Fibroblast of lung (primary cell): Measurements from ENCODE around the gene CAMK1G. TPM values are rescaled to one million over a fixed set of nuclear protein-coding genes. Genes with fewer than 3 reads are reported as not detected.
A peak's percentile ranks its signal among the peaks of the same experiment; 100 is the strongest.

Source experiments
- DNase-seq, 2 donors: peaks; one replicate each; pipeline versions ENCODE4 v3.0.0 to v3.0.0-alpha.2; 2010; ENCODE audit warnings: low read depth in 2 of 2
- H2AFZ ChIP-seq: 2 replicates; pipeline ENCODE4 v1.5.1; 2012; ENCODE audit warnings: low read length, control low read depth, inconsistent platforms
- H3K27ac ChIP-seq: 2 replicates; pipeline ENCODE4 v1.5.1; 2011; ENCODE audit warnings: low read length, control low read depth; ENCODE audit not compliant: insufficient read depth
- H3K27me3 ChIP-seq: 2 replicates; pipeline ENCODE4 v1.5.1; 2011; ENCODE audit warnings: mild to moderate bottlenecking, low read length; ENCODE audit not compliant: control insufficient read depth, insufficient read depth
- H3K36me3 ChIP-seq: 2 replicates; pipeline ENCODE4 v1.5.1; 2011; ENCODE audit warnings: low read length; ENCODE audit not compliant: control insufficient read depth, insufficient read depth
- H3K4me1 ChIP-seq: 2 replicates; pipeline ENCODE4 v1.5.1; 2011; ENCODE audit warnings: low read length; ENCODE audit not compliant: control insufficient read depth, insufficient read depth; ENCODE audit errors: extremely low read depth
- H3K4me2 ChIP-seq: 2 replicates; pipeline ENCODE4 v1.5.1; 2011; ENCODE audit warnings: low read length, control low read depth; ENCODE audit not compliant: insufficient read depth; ENCODE audit errors: extremely low read depth
- H3K4me3 ChIP-seq, 4 experiments: fragments of 200-600 bp in 1 of 4; sonication (generic) in 1 of 4; replicated peaks in 1 of 4; 2 replicates each; pipeline ENCODE4 v1.5.1; 2011 to 2016; ENCODE audit warnings: low read length in 4 of 4, low read depth in 3 of 4, mild to moderate bottlenecking in 3 of 4, control low read depth in 2 of 4, inconsistent platforms in 1 of 4, mixed read lengths in 1 of 4; ENCODE audit not compliant: insufficient read depth in 1 of 4; ENCODE audit errors: control extremely low read depth in 1 of 4
- H3K79me2 ChIP-seq: 2 replicates; pipeline ENCODE4 v1.5.1; 2012; ENCODE audit warnings: mild to moderate bottlenecking, low read length, inconsistent platforms; ENCODE audit not compliant: control insufficient read depth, insufficient read depth
- H3K9ac ChIP-seq: 2 replicates; pipeline ENCODE4 v1.5.1; 2011; ENCODE audit warnings: mild to moderate bottlenecking, low read length, control low read depth; ENCODE audit not compliant: insufficient read depth
- H3K9me3 ChIP-seq: 2 replicates; pipeline ENCODE4 v1.5.1; 2012; ENCODE audit warnings: low read depth, low read length; ENCODE audit not compliant: control insufficient read depth, insufficient read depth
- H4K20me1 ChIP-seq: 2 replicates; pipeline ENCODE4 v1.5.1; 2011; ENCODE audit warnings: low read length; ENCODE audit not compliant: control insufficient read depth, insufficient read depth; ENCODE audit errors: extremely low read depth
- CTCF ChIP-seq, 2 donors: IDR thresholded peaks in 1 of 2; conservative IDR thresholded peaks in 1 of 2; 1 replicate in 1 of 2; 2 replicates in 1 of 2; pipeline ENCODE4 v1.5.1; 2011 to 2012; ENCODE audit warnings: low read length in 2 of 2, control low read depth in 1 of 2, inconsistent platforms in 1 of 2, low read depth in 1 of 2, mild to moderate bottlenecking in 1 of 2
- EZH2 ChIP-seq: IDR thresholded peaks from 2 replicates; pipeline ENCODE4 v1.5.1; 2012; ENCODE audit warnings: low read length, control low read depth, mild to moderate bottlenecking; ENCODE audit errors: missing control alignments
- polyA plus RNA-seq, 2 donors: library from polyadenylated mRNA; depleted of rRNA in 1 of 2; stranded (reverse) in 1 of 2; unstranded in 1 of 2; fragments of >200 nt; gene quantifications; 2 replicates each; pipeline ENCODE4 v1.2.1, GENCODE V29; 2011 to 2012; ENCODE audit warnings: missing spikeins in 1 of 2
- total RNA-seq: library from RNA; depleted of rRNA; stranded (reverse); fragments of >200 nt; gene quantifications from 2 replicates; pipeline ENCODE4 v1.2.1, GENCODE V29; 2014

Gene CAMK1G
- total and polyA plus RNA-seq, 2 donors (not counting 1 experiment from before 2014, with no cell fraction given): 0.96 to 1.7 TPM

GRCh38 chr1:209657140-209657879, 73.8 kb downstream of the CAMK1G start:
- Histone ChIP-seq H2AFZ (no peak overlapping the region), H3K4me3 (no peak overlapping the region), H3K27me3 (no peaks in the 10 kb centered on the region), H3K27ac (no peak overlapping the region), H3K79me2 (no peaks in the 10 kb centered on the region), H3K9ac (no peak overlapping the region), H4K20me1 (no peaks in the 10 kb centered on the region), H3K9me3 (no peaks in the 10 kb centered on the region), H3K4me2 (no peak overlapping the region), H3K36me3 (no peaks in the 10 kb centered on the region), H3K4me1 (peaks cover 2% of the 10 kb centered on the region)
- TF ChIP-seq CTCF (conservative IDR thresholded peaks at IDR 0.05 in 1 of 2, IDR thresholded peaks at IDR 0.05 in 1 of 2; ENCODE audit: low read depth in 1 of 2, low read length in 2 of 2) (no peak), EZH2 (no peak)
- DNase-seq: no peak

DNA sequence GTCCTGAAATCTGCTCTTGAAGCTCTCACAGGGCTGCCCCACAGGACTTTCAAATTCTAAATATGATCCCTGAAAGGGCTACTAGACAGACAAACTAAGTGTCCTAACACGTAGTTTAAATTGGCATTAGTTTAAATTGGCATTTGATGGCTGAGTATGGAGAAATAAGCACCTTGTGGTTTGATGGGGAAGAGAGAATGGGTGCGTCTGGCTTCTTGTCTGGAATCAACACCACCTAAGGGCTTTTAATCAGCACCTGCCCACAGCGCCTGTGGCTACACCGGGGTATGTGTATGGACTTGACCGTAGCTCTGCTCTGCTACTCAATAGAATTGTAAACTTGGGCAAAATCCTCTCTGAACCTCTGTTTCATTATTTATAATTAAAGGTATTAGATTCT, 74.4 kb downstream of the CAMK1G start:
- Histone ChIP-seq H2AFZ (no peak overlapping the region), H3K4me3 (no peak overlapping the region), H3K9ac (no peak overlapping the region), H3K4me2 (no peak overlapping the region), H3K9me3 (no peaks in the 10 kb centered on the region), H3K4me1 (peaks cover 2% of the 10 kb centered on the region), H3K36me3 (no peaks in the 10 kb centered on the region), H3K27ac (no peak overlapping the region), H3K27me3 (no peaks in the 10 kb centered on the region), H4K20me1 (no peaks in the 10 kb centered on the region), H3K79me2 (no peaks in the 10 kb centered on the region)
- no peak for DNase-seq
- no peak for TF ChIP-seq CTCF (conservative IDR thresholded peaks at IDR 0.05 in 1 of 2, IDR thresholded peaks at IDR 0.05 in 1 of 2; ENCODE audit: low read depth in 1 of 2, low read length in 2 of 2)
- no peak for TF ChIP-seq EZH2

DNA sequence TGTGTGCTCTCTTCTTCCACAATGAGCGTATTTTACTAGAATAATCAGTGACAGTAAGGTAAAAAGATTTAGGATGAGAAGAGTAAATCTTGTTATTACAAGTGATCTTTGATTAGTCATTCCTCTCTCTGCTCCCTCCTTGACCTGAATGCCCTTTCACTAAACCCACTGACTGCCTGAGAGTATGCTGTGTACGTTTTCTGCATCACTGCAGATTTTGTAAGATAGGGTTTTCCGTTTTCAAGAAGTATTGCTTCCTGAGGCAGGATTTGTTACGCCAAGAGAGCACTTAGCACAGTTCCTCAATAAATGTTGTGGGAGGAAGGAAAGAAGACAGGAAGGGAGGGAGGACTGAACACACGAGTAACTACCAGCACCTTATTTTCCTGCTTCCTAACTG, 76.4 kb downstream of the CAMK1G start:
- H3K4me2 ChIP-seq: no peak overlapping the region
- H3K36me3 ChIP-seq: no peaks in the 10 kb centered on the region
- peak in 1 of 2 donors; percentile 50 for DNase-seq

More for the DNA sequence above, 76.4 kb downstream of the CAMK1G start:
- no peak overlapping the region for H2AFZ ChIP-seq
- no peaks in the 10 kb centered on the region for H3K27me3 ChIP-seq
- no peaks in the 10 kb centered on the region for H4K20me1 ChIP-seq
- TF ChIP-seq CTCF (conservative IDR thresholded peaks at IDR 0.05 in 1 of 2, IDR thresholded peaks at IDR 0.05 in 1 of 2; ENCODE audit: low read depth in 1 of 2, low read length in 2 of 2) (no peak), EZH2 (no peak)
- no peaks in the 10 kb centered on the region for H3K79me2 ChIP-seq
- H3K27ac ChIP-seq: no peak overlapping the region
- peaks cover 2% of the 10 kb centered on the region for H3K4me1 ChIP-seq
- H3K9ac ChIP-seq: no peak overlapping the region
- no peaks in the 10 kb centered on the region for H3K9me3 ChIP-seq
- H3K4me3 ChIP-seq: no peak overlapping the region
